ENCODE data around the gene CANT1.

The CANT1 gene

DNA sequence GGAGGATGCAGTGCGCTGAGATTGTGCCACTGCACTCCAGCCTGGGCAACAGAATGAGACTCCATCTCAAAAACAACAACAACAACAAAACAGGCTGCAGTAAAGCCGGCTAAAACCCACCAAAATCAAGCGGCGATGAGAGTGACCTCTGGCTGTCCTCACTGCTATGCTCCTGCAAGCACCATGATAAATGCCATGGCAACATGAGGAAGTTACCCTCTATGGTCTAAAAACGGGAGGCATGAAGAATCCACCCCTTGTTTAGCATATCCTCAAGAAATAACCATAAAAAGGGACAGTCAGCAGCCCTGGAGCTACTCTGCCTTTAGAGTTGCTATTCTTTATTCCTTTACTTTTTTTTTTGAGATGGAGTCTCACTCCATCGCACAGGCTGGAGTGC is 21.4 kb downstream of the CANT1 start:
- DNase-seq (ENCODE audit: low spot score) = no peak
- TF ChIP-seq, protein P1, sequence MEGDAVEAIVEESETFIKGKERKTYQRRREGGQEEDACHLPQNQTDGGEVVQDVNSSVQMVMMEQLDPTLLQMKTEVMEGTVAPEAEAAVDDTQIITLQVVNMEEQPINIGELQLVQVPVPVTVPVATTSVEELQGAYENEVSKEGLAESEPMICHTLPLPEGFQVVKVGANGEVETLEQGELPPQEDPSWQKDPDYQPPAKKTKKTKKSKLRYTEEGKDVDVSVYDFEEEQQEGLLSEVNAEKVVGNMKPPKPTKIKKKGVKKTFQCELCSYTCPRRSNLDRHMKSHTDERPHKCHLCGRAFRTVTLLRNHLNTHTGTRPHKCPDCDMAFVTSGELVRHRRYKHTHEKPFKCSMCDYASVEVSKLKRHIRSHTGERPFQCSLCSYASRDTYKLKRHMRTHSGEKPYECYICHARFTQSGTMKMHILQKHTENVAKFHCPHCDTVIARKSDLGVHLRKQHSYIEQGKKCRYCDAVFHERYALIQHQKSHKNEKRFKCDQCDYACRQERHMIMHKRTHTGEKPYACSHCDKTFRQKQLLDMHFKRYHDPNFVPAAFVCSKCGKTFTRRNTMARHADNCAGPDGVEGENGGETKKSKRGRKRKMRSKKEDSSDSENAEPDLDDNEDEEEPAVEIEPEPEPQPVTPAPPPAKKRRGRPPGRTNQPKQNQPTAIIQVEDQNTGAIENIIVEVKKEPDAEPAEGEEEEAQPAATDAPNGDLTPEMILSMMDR (IDR thresholded peaks at IDR 0.05; ENCODE audit: extremely low read depth, missing control alignments) = no peak

DNA sequence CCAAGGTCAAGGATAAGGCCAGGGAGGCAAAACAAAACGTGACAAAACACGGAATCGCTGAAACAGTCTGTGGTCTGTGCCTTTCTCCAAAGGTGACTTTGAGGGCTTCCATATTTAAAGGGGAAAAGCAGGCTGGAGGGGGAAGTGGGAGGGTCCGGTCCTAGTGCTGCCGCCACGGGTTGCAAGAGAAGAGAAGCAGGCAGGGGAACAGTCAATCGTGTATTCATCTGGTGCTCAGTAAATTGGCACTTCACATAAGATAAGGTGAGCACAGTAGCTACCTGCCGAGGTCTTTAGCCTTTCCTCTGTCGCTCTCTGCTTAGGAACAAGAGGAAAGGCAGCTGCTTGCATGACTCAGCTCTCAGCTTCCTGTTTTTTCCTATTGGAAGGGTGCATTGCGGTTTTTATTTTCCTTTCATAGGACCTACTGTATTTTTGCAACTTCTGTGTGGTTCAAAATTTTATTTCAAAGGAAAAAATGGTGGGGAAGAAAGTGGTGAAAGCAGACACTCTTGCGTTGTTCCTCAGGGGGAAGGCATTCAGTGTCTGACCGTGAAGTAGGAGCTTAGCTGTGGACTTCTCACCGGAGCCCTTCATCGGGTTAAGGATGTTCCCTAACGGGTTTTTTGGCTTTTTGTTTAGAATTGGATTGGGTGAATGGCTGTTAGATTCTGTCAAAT is 22.8 kb downstream of the CANT1 start:
- DNase-seq (ENCODE audit: low spot score) = no peak
- TF ChIP-seq, protein P1 (IDR thresholded peaks at IDR 0.05; ENCODE audit: extremely low read depth, missing control alignments) = no peak

DNA sequence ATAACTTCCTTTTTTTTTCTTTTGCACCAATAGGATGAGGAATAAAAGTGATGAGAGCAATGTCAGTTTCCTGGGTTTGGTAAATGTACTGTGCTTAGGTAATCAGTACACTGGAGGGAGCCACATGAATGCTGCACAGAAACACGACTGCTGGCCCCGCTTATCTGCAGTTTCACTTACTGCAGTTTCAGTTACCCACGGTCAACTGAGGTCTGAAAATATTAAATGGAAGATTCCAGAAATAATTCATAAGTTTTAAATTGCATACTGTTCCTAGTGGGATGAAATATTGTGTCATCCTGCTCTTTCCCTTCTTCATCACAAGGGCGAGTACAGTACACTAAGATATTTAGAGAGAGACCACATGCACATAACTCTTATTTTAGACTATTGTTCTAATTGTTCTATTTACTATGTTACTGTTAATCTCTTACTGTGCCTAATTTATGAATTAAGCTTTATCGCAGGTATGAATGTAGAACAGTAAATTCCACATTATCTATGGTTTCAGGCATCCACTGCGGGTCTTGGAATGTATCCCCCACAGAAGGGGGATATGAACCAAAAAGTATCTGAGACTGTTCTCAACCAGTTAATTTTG is 23.4 kb downstream of the CANT1 start:
- TF ChIP-seq, protein P1 (IDR thresholded peaks at IDR 0.05; ENCODE audit: extremely low read depth, missing control alignments) = no peak
- DNase-seq (ENCODE audit: low spot score) = peak; percentile 70

DNA sequence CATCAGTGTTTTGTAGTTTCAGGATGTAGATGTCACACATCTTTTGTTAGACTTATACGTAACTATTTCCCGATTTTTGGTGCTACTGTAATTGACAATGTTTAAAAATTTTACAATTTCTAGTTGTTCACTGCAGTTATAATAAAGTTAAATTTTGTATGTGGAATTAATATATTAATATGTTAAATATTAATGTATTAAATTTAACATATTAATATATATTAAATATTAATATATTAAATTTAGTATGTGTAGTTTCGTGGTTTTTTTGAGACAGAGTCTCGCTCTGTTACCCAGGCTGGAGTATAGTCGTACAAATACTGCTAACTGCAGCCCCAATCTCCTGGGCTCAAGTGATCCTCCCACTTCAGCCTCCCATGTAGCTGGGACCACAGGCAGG is 24.2 kb downstream of the CANT1 start:
- TF ChIP-seq, protein P1 (IDR thresholded peaks at IDR 0.05; ENCODE audit: extremely low read depth, missing control alignments) = no peak
- DNase-seq (ENCODE audit: low spot score) = no peak

DNA sequence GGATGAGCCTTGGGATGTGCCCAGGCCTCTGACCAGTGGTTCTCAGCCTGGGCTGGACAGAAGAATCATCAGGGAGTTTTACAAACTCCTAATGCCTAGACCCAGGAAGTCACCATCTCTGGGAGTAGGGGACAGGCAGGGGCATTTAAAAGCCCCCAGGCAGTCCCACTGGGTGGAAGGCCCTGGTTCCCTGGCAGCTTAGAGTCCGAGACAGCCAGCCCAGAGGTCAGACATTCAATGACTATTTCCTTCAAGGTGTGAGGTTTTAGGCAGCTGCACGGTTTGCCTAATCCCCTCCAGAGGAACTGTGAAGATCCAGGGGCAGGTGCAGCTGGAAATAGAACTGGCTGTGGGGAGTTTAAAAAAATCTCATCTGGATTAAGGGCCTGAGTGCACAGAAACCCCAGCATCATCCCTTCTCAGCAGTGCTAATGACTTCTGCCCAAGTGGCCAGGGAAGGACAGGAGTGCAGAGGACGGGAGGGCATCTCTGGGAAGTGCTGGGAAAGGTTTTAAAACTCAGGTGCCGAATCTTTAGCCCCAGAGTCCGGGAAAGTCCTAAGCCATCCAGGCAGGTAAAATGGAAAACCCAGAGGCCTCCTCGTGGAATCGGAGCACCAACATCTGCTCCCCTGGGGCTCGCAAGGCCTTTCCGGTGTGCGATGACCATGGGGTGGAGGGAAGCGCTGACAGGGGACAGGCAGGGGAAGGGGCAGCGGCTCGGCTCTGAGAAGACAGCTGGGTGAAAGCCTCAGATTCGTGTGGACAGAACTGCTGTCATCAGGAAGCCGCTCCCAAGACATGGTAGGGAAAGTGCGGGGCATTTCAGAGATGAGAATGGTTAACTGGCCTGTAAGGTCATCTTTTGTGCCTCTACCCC is 28.3 kb downstream of the CANT1 start:
- DNase-seq (ENCODE audit: low spot score) = no peak
- TF ChIP-seq, protein P1 (IDR thresholded peaks at IDR 0.05; ENCODE audit: extremely low read depth, missing control alignments) = no peak

DNA sequence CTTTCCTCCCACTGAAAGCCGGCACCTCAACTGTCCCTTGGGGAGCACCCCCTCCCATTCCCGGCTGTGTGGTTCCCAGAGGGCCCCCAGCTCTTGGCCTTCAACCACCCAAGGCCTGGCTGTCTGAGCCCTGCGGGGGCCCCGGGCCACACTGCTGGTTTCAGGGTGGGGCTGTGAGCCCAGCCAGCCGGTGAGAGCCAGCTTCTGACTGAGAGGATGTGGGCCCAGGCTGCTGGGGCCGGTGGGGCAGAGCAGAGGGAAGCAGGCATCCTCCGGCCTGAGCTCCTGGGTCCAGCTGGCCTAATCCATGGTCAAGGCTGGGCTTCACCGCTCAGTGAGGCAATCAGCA is 29.0 kb downstream of the CANT1 start:
- TF ChIP-seq, protein P1 (IDR thresholded peaks at IDR 0.05; ENCODE audit: extremely low read depth, missing control alignments) = no peak
- DNase-seq (ENCODE audit: low spot score) = no peak

All from GM20000 (cell line).